Measurements from ENCODE around the gene KCNMB1.
"Not testable (repeated sequence)": the region's sequence is repeated elsewhere in the genome, so short reads cannot be mapped to it uniquely, and the experiment has no call there.

KCNMB1 gene

DNA sequence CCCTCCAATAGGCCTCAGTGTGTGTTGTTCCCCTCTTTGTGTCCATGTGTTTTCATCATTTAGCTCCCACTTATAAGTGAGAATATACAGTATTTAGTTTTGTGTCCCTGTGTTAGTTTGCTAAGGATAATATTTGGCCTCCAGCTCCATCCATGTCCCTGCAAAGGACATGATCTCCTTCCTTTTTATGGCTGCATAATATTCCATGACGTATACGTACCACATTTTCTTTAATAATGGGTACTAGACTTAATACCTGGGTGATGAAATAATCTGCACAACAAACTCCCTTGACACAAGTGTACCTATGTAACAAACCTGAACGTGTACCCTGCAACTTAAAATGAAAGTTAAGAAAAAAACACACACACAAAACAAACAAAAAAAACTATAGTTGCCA is 12.6 kb downstream of the KCNMB1 start:
- DNase-seq (ENCODE audit: low read depth), result not testable (repeated sequence)

DNA sequence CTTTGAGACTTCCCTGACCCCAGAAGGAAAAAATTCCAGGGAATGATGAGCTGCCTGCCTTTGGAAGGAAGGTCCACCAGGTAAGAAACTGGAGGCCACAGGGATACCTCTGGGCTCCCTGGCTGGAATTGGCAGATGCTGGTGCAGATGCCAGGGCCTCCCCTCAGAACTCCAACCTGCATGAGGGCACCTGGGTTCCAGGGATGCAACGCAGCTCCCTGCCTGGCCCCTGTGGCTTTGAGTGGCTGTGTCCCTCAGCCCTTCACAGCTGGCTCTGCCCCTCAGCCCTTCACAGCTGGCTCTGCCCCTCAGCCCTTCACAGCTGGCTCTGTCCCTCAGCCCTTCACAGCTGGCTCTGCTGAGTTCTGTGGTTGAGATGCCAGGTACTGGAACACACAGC is 13.9 kb downstream of the KCNMB1 start:
- DNase-seq (ENCODE audit: low read depth), result no peak

DNA sequence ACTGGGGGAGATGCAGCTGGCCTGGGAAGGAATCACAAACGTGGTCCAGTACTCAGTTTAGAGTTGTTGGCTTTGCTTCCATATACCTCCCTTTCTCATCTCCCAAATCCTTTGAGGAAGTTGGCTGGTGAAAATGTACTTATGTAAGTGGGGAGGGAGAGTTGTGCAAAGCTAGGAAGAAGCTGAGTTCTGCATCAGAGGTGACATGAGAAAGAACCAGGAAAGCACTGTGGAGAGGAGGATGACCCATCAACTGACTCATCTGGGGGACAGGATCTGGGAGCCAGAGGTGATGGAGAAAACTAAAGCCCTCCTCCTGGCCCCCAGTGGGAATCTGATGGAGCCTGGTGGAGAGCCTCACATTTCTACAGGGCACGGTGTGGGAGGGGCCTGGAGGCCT is 16.2 kb downstream of the KCNMB1 start:
- no peak for DNase-seq (ENCODE audit: low read depth)

DNA sequence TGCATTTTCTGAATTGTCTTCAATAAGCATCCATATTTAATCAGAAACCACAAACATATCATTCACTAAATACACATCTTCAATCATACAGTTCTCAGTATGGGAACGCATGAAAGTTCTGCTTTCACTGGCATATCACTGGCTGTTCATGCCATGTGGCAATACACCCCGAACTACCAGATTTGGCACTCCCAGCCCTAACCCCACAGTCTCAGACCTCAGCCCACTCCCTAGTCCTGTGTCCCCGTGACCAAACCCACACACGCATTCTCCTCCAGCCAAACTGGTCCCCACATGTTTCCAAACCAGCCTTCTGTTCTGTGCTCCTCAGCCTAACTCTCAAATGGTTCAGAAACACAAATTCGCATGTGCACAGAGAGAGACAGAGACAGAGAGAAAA is 20.6 kb downstream of the KCNMB1 start:
- no peak for DNase-seq (ENCODE audit: low read depth)

DNA sequence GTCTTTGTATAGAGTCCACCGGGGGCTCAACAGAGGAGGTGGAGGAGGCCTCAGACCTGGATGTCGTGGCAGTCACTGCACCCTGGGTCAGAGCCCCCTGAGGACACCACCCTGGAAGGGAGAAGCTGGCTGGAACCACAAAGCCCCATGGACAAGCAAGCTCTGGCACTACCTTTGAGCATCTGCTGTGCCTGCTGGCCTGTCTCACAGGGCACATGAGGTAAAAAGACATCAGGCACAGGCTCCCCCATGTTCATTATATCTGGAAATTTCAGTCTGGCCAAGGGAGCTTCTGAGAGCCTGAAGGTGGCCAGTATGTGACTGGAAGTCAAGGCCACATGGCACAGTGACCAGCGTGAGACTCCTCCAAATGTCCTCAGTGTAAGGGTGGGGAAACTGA is 22.9 kb downstream of the KCNMB1 start:
- no peak for DNase-seq (ENCODE audit: low read depth)

DNA sequence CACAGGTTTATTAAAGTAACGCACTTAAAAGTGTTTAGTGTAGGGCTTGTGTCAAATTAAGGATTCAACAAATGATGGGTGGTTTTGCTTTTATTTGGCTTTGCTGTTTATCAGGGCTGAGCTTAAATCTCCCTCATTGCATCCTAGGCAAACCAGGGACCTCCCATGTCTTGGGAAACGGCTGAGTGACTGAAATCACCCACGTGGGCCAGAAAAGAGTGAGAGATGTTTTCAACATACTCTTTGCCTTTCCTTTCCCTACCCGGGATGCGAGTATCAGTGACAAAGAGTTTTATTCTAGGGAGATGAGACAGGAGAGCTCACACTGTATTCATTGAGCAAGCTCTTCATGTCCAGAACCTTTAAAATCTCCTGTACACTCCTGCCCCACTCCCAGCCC is 23.3 kb downstream of the KCNMB1 start:
- DNase-seq (ENCODE audit: low read depth), result no peak

DNA sequence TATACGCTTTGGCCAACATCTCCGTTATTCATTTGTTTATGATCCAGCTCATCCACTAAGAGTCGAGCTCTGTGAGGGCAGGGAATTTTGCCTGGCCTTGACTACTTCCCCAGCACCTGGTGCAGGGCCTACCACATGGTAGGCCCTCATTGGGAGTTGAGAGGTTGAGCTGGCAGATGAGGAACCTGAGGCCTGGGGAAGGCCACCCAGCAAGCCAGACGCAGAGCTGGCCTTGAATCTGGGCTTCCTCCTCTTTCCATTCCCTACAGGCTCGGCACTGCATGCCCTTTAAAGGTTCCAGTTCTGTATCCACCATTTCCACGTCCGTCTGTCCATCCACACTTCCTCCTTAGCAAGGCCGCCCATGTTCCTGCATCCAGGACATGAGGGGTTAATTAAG is 24.2 kb downstream of the KCNMB1 start:
- no peak for DNase-seq (ENCODE audit: low read depth)

DNA sequence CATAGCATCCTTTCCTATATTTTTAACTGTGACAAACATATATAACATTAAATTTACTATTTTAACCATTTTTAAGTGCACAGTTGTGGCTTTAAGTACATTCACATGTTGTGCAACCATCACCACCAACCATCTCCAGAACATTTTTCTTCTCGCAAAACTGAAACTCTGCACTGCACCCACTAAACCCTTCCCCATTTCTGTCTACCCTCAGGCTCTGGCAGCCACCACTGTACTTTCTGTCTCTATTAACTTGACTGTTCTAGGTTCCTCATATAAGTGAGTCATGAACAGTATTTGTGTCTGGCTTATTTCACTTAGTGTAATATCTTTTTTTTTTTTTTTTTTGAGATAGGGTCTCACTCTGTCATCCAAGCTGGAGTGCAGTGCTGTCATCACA is 25.5 kb downstream of the KCNMB1 start:
- no peak for DNase-seq (ENCODE audit: low read depth)

DNA sequence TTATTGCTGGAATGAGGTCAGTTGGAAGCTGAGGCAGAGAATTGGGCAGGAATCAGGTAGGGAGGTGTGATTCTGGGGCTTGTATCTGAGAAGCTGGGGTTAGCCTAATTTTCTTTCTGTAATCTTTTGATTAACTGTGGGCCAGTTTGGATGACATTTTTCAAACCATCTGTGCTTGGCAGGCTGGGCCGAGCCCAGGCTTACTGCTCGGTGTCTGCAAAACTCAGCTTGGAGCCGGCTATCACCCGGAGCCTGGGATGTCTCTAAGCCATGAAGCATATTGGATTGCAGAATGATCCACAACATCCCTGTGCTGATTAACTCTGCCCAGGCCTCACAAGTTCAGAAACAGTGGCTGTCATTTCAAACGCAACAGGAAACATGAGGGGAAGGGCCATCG is 26.5 kb downstream of the KCNMB1 start:
- DNase-seq (ENCODE audit: low read depth), result no peak

DNA sequence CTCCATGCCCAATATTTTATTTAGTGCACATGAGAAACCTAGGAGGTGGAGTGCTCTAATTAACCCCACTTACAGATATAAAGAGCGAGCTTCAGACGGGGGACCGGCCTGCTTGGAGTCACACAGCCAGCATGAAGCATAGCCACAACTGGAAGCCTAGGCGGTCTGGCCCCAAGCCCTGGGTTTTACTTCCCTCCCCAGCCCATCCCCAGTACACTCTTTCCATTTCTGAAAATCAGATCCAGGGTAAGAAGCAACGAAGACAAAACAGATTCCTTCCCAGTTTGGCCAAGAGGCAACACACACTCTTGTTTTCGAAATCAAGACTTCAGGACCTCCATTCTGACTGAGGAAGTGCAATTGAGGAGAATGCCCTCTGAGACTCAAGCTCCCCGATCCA is 27.1 kb downstream of the KCNMB1 start:
- no peak for DNase-seq (ENCODE audit: low read depth)

DNA sequence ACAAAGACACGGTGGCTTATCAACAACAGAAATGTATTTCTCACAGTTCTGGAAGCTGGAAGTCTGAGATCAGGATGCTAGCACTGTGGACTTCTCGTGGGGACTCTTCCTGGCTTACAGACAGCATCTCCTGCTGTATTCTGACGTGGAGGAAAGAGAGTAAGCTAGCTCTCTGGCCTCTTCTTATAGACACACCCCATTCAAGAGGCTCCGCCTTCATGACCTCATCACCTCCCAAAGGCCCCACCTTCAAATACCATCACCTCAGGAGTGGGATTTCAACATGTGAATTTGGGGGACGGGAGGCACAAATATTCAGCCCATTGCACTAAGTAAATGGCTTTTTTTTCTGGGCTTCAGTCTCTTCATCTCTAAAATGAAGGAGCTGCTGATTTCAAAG is 27.6 kb downstream of the KCNMB1 start:
- no peak for DNase-seq (ENCODE audit: low read depth)

DNA sequence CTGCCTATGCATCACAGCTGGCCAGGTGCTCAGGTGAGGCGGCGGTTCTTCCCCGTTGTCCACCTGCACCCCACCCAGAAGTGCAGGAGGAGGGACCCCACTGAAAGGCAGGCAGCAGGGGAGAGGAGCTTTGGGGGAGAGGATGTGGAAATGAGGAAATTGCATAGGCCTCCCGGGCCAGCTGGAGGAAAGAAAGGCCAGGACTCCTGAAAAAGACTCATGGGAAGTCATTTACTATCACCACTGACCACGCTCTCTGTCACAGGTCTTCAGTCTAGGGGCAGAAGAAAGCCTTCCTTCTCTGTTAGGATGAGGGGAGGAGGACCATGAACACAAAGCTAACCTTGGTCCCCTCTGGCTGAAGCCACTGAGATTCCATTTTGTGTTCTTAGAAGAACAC is 28.1 kb downstream of the KCNMB1 start:
- DNase-seq (ENCODE audit: low read depth), result no peak

DNA sequence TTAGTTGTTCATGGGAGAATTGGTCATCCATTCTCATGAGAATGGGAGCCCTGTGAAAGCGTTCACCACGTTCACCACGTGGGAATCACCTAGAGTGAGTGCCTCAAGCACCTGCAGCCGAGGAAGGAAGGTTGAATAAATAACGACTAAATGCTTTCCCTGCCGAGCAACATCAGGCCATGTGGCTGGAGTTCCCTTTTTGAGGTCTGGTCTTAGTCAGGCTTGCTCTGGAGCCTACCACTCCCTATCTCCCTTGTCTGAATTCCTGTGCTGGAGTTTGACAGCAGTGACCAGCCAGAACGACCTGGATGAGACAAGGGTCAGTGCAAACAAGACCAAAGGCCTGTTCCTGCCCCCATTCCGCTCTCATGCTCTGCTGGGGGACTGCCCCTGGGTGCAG is 28.5 kb downstream of the KCNMB1 start:
- DNase-seq (ENCODE audit: low read depth), result no peak

DNA sequence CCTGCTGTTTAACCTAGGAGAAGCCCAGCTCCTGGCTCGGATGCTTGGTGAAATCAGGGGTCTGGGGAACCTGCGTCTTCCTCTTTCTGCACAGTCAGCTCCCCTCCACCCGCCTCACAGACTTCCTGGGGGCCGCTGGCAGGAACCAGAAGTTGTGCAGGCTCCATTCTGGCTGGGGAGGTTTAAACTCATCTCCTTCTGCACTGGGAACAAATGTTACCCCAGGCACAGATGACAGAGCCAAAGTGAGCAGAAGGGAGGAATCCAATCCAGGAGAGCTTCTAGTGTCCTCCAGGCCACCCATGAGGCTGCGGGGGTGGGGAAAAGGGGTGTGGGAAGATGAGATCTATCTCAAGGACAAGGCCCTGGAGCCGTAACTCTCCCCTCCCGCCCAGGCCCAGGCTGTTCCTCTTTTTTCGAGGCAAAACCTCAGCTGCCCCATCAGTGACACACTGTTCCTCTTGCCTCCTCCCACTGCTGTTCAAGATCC is 31.2 kb downstream of the KCNMB1 start:
- DNase-seq (ENCODE audit: low read depth), result no peak

DNA sequence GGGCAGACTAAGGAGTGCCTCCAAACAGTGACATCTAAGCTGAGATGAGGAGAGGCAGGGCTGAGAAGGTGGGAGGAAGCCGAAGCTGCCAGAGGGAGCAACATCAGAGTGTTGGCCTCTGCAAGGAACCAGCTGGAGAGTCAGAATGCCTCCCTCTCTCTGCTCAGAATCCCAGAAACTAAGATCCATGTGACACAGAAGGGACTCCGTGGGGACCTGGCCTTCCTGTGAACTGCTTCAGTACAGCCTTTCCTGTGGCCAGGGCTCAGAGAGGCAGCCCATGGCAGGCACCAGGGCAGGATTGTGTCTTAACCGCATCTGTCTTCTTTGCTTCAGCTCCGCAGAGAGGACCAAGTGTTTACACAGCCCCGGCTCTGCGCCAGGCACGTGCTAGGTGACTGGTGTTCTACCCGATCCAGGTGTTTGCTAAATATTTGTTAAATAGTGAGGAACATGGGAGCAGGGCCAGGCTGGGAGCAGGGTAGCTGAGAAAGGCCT is 33.5 kb downstream of the KCNMB1 start:
- DNase-seq (ENCODE audit: low read depth), result no peak

DNA sequence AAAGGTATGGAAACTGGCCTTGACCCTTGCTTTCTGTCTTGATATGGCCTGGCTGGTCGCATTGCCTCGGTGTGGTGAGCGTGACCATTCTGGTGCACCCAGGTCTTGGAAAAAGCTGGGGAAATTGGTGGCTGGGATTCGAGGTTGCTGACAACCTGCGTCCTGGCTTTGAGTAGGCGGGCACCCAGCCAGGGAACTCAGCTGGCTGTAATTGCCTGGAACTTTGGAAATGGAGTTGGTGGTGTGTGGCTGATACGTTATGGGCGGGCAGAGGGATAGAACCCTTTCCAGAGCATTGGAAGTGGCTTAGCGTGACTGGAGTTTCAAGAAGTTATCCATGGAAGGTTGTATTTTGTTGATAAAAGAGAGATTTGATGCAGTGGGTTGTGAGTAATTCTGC is 35.2 kb downstream of the KCNMB1 start:
- no peak for DNase-seq (ENCODE audit: low read depth)

DNA sequence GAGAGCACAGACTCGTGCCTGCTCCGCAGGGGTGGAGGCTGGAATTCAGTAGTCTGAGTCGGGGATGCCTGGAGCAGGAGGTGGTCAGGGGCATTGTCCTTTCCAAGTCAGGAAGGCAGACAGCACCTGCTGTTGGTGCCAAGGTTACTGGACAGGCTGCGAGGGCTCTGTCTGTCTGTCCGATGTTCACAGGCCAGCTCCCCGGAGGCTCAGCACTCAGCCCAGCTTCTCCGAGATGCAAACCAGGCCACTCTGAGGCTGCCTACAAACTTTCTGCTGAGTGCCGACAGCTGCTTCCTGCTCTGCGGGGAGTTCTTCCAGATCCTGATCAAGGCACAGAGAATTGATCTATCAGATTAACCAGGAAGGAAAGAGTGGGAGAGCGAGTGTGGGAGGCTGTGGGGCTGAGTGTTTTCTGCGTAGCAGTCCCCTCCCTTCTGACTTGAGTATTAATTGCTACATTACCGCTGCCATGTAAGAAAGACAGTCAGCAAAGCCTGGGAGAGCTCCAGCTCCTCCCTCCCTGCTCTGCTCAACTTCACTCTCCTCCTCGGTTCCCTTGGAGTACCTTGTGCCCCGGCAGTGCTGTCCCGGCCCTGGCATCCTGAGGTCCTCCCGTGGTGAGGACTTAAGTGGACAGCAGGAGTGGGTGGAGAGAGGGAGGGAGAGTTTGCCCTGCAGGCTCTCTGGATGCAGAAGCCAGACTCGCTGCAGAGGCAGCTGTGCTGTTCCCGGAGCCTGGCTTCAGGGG is 36.0 kb downstream of the KCNMB1 start:
- no peak for DNase-seq (ENCODE audit: low read depth)

DNA sequence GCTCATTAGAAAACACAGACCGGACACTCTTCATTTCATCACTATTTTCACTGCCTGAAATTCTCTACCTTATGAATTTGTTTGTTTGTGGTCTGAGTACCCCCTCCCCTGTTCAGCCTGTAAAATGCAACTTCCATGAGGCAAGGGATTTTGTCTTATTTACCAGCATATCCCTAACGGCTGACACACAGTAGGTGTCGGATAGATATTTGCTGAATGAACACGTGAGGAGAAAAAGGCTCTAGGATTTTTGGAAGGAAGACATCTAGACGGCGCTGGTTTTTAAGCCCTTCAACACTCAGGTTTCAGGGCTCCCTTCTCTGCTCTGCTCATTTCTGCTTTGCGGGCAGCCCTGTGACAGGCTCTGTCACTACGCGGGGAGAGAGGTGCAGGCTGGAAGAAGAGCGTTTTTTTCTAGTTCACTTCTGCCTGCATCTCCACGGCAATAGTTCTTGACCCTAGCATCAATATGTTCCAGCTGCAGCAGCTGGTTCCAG is 41.0 kb downstream of the KCNMB1 start:
- DNase-seq (ENCODE audit: low read depth), result no peak

DNA sequence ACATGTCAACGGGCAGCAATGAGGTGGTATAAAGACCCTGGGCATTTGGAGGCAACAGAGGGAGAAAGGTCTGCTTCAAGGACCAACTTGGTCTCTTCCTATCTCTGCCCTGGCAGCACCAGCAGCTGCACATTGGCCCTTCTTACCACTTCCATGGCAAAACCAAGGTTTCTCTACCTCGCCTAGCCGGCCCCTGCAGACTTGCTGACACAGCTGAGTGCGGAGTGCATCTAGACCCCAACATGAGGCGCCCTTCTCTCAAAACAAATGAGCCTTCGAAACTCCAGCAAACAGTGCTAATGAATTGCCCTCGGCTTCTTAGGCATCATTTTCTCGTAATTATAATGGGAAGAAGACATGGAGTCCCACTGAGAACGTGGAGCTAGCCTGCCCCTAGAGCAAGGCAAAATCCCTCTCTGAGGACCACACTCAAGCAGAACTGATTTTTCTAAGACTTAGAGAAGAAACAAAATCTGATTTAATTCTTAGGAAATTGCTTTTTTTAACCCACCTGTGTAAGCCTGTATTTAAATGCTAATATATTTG is 42.1 kb downstream of the KCNMB1 start:
- DNase-seq (ENCODE audit: low read depth), result no peak

DNA sequence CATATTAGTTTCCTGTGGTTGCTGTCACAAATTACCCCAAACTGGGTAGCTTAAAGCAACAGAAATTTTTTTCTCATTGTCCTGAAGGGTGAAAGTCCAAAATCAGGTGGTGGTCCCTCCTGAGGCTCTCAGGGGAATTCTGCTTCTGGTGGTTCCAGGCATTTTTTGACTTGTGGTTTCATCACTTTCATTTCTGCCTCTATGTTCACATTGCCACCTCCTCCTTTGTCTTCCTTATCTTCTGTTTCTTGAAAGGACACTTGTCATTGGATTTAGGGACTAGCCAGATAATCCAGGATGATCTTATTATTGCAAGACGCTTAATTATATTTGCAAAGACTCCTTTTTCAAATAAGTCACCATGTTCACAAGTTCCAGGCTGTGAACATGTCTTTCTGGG is 43.2 kb downstream of the KCNMB1 start:
- no peak for DNase-seq (ENCODE audit: low read depth)

DNA sequence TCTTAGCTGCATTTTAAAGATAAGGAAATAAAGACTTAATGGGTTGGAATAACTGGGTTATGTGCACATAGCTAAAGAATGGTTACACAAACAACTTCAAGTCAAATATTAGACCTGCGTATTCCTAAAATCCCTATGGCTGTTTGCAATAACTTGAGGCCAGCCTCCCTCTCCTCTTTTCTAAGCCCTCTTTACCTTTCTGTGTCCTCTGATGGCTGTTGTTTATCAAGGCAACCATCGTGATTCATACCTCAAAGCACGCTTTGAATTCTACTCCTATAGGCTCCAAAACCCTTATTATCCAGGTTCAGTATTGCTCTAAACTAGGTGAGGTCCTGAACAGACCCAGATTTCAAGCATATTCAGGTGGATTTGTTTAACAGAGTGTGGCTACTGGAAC is 46.0 kb downstream of the KCNMB1 start:
- no peak for DNase-seq (ENCODE audit: low read depth)

DNA sequence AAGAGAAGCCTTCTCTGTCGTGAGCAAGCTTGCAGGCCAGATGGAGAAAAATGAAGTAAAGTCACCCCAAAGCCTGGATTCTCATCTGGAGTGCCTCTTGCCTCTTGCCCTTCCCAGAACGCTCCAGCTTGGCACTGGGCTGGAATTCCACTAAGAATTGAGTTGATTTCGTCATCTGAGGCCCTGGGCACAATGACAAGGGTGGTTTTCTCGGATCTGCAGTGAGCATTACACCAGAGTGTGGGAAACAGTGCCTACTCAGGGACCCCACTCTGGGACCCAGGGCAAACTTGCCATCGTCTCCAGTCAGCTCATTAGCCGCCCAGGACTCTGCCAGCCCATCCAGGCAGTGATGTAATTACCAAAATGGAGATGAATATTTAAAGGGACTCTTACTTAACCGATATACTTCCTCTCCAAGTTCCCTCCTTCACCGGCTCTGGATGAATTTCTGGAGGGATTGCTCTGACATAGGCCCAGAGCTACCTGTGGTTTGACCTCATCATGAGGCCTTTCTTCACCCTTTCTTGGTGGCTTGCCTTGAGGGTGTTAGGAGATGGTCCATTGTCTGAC is 46.9 kb downstream of the KCNMB1 start:
- DNase-seq (ENCODE audit: low read depth), result no peak

DNA sequence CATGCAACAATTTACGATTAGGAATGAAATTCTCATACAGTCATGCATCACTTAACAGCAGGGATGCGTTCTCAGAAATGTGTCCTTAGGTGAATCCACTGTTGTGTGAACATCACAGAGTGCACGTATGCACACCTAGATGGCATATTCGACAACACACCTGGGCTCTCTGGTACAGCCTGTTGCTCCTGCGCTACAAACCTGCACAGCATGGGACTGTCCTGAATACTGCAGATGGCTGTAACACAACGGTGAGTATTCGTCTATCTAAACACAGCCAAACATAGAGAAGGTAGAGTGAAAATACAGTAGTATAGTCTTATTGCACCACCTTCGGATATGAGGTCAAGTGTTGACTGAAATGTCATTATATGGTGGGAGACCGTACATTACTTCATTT is 47.6 kb downstream of the KCNMB1 start:
- no peak for DNase-seq (ENCODE audit: low read depth)
